HL-60 (cell line): ENCODE measurements around the gene CCDC181.
"Not testable (repeated sequence)": the region's sequence is repeated elsewhere in the genome, so short reads cannot be mapped to it uniquely, and the experiment has no call there.

Experiments
- DNase-seq, 2 experiments: peaks; one replicate each; pipeline ENCODE4 v3.0.0-alpha.2; 2010 to 2020; ENCODE audit warnings: low read depth in 1 of 2, low spot score in 1 of 2
- H3K27ac ChIP-seq: fragments of 250-450 bp; sonication (Bioruptor Pico); replicated peaks from 2 replicates; pipeline ENCODE4 v1.5.1; 2020; ENCODE audit warnings: mild to moderate bottlenecking, moderate library complexity
- H3K27me3 ChIP-seq: fragments of 250-450 bp; sonication (Bioruptor Pico); 2 replicates; pipeline ENCODE4 v1.5.1; 2021; ENCODE audit warnings: mild to moderate bottlenecking, moderate library complexity; ENCODE audit not compliant: insufficient read depth, poor library complexity, severe bottlenecking
- H3K4me3 ChIP-seq: replicated peaks from 2 replicates; pipeline ENCODE4 v1.5.1; 2011; ENCODE audit warnings: mild to moderate bottlenecking, control low read depth, low read length; ENCODE audit not compliant: insufficient read depth
- CTCF ChIP-seq: IDR thresholded peaks from one replicate; pipeline ENCODE4 v1.5.1; 2011; ENCODE audit warnings: low read length, control low read depth, inconsistent platforms; ENCODE audit not compliant: insufficient read depth
- GABPA ChIP-seq: IDR thresholded peaks from 2 replicates; pipeline ENCODE4 v1.6.1; 2012; ENCODE audit warnings: low read depth
- POLR2AphosphoS5 ChIP-seq: IDR thresholded peaks from 2 replicates; pipeline ENCODE4 v1.6.1; 2012; ENCODE audit warnings: low read depth
- SPI1 ChIP-seq: IDR thresholded peaks from 2 replicates; pipeline ENCODE4 v1.6.1; 2012; ENCODE audit warnings: low read depth, mild to moderate bottlenecking, borderline replicate concordance
- TF ChIP-seq, protein P1 (sequence below): IDR thresholded peaks from 2 replicates; pipeline ENCODE4 v1.6.1; 2012; ENCODE audit warnings: low read depth; ENCODE audit not compliant: insufficient replicate concordance

CCDC181 gene

GRCh38 chr1:169426174-169426705, 1.0 kb downstream of the CCDC181 start:
- no peak overlapping the region for H3K4me3 ChIP-seq
- H3K27ac ChIP-seq = no peak overlapping the region
- H3K27me3 ChIP-seq = peaks cover 39% of the 10 kb centered on the region
- no peak for TF ChIP-seq POLR2AphosphoS5
- DNase-seq = no peak

DNA sequence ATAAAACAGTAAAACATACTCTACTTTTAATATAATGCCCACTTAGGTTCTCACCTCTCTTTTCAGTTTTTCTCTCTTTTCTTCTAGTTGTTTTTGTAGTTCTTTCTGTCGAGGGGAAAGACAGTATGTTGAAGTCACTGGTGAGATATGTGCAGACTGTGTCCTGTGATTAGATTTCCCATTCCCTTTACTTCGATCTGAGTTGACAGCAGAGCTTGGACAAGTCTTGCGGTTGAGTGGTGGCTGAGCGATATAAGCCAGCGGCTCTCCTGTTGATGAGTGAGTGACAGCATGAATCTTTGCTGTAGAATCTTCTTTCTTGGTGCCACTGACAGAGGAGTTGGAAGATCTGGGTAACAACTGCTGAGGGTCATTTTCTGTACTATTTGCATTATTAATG, 6.0 kb downstream of the CCDC181 start:
- no peak for TF ChIP-seq POLR2AphosphoS5
- no peak for TF ChIP-seq SPI1
- TF ChIP-seq GABPA = no peak
- TF ChIP-seq, protein P1, sequence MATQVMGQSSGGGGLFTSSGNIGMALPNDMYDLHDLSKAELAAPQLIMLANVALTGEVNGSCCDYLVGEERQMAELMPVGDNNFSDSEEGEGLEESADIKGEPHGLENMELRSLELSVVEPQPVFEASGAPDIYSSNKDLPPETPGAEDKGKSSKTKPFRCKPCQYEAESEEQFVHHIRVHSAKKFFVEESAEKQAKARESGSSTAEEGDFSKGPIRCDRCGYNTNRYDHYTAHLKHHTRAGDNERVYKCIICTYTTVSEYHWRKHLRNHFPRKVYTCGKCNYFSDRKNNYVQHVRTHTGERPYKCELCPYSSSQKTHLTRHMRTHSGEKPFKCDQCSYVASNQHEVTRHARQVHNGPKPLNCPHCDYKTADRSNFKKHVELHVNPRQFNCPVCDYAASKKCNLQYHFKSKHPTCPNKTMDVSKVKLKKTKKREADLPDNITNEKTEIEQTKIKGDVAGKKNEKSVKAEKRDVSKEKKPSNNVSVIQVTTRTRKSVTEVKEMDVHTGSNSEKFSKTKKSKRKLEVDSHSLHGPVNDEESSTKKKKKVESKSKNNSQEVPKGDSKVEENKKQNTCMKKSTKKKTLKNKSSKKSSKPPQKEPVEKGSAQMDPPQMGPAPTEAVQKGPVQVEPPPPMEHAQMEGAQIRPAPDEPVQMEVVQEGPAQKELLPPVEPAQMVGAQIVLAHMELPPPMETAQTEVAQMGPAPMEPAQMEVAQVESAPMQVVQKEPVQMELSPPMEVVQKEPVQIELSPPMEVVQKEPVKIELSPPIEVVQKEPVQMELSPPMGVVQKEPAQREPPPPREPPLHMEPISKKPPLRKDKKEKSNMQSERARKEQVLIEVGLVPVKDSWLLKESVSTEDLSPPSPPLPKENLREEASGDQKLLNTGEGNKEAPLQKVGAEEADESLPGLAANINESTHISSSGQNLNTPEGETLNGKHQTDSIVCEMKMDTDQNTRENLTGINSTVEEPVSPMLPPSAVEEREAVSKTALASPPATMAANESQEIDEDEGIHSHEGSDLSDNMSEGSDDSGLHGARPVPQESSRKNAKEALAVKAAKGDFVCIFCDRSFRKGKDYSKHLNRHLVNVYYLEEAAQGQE = no peak
- TF ChIP-seq CTCF = no peak
- Histone ChIP-seq H3K27me3 (peaks cover 18% of the 10 kb centered on the region), H3K4me3 (no peak overlapping the region), H3K27ac (no peak overlapping the region)
- no peak for DNase-seq

GRCh38 chr1:169414952-169415351, 12.3 kb downstream of the CCDC181 start:
- DNase-seq = no peak
- H3K27me3 ChIP-seq = no peaks in the 10 kb centered on the region
- TF ChIP-seq POLR2AphosphoS5 (no peak), GABPA (no peak), SPI1 (no peak), CTCF (no peak)
- TF ChIP-seq, protein P1 = no peak
- no peak overlapping the region for H3K4me3 ChIP-seq
- no peak overlapping the region for H3K27ac ChIP-seq

DNA sequence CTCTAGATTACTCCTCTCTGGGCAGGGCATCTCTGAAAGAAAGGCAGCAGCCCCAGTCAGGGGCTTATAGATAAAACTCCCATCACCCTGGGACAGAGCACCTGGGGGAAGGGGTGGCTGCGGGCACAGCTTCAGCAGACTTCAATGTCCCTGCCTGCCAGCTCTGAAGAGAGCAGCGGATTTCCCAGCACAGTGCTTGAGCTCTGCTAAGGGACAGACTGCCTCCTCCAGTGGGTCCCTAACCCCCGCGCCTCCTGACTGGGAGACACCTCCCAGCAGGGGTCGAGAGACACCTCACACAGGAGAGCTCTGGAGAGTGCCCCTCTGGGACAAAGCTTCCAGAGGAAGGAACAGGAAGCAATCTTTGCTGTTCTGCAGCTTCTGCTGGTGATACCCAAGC, 18.9 kb downstream of the CCDC181 start:
- not testable (repeated sequence) for H3K4me3 ChIP-seq, DNase-seq, H3K27me3 ChIP-seq, H3K27ac ChIP-seq

DNA sequence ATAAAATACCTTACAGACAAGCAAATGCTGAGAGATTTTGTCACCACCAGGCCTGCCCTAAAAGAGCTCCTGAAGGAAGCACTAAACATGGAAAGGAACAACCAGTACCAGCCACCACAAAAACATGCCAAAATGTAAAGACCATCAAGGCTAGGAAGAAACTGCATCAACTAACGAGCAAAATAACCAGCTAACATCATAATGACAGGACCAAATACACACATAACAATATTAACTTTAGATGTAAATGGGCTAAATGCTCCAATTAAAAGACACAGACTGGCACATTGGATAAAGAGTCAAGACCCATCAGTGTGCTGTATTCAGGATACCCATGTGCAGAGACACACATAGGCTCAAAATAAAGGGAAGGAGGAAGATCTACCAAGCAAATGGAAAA, 24.7 kb downstream of the CCDC181 start:
- H3K4me3 ChIP-seq, H3K27ac ChIP-seq, DNase-seq, H3K27me3 ChIP-seq: not testable (repeated sequence)
